HuH-7.5 (cell line): Measurements from ENCODE around the gene EFEMP2.
"Not testable (repeated sequence)": the region's sequence is repeated elsewhere in the genome, so short reads cannot be mapped to it uniquely, and the experiment has no call there.

Experiments used
- DNase-seq: peaks from one replicate; pipeline ENCODE4 v3.0.0; 2011; ENCODE audit warnings: low spot score

The EFEMP2 gene

GRCh38 chr11:65854161-65854592 is 18.4 kb downstream of the EFEMP2 start:
- no peak for DNase-seq

DNA sequence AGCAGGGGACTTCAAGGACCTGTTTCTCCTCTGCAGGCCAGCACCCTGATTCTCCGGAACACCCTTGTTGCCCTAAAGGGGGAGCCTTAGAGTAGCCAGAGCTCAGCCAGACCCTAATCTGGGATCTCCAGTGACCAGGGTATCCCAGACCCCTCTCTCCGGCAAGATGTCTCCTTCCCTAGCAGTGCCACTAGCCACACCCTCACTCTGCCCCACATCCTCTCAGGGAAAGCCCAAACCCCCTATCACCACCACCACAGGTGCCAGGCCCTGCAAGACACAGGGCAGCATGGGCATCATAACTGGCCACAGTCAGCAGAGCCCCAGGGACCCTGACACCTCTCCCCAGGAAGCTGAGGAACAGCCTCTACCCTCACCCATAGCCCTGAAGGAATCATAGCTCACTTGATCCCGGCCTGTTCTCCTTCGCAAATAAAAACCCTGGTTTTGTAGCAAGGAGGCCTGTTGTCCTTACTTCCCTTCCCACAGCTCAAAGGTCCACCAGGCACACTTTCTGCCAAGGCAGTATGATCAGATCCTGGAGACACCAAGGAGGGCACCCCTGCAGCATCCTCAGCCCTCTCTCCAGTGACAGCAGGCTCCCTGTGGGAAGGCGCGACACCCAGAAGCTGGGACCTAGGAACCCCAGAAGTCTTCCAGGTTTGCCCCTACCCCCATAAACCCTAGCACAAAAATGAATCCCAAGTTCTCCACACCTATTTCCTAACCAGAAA is 19.2 kb downstream of the EFEMP2 start:
- no peak for DNase-seq

DNA sequence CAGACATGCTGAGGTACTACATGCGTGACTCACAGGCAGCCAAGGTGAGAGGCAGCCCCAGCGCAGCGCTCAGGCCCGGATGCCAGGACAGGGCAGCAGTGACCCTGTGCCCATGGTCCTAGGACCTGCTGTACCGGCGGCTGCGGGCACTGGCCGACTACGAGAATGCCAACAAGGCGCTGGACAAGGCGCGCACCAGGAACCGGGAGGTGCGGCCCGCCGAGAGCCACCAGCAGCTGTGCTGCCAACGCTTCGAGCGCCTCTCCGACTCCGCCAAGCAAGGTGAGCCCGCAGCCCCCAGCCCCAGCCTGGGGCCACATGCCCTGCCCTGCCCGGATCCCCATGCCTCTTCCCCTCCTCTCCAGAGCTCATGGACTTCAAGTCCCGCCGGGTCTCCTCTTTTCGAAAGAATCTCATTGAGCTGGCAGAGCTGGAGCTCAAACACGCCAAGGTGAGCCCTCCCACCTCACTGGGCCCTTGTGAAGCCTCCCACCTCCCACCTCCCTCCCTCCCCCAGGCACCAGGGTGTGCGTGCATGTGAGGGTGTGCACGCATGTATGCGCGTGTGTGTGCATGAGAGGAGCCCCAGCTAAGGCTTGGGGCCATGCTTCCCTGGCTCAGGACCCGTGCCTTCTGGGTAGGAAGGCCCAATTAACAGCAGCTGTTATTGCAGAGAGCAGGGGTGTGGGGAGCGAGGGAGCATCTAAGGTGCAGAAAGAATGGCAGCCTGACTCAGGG is 19.9 kb downstream of the EFEMP2 start:
- no peak for DNase-seq

- DNase-seq: no peak
Measured at GRCh38 chr11:65851811-65852507, 20.6 kb downstream of the EFEMP2 start.

- no peak for DNase-seq
Measured at GRCh38 chr11:65851083-65851579, 21.5 kb downstream of the EFEMP2 start.

GRCh38 chr11:65850217-65851082 is 22.1 kb downstream of the EFEMP2 start:
- DNase-seq: no peak

- DNase-seq: no peak
Measured at GRCh38 chr11:65849771-65850216, 22.8 kb downstream of the EFEMP2 start.

DNA sequence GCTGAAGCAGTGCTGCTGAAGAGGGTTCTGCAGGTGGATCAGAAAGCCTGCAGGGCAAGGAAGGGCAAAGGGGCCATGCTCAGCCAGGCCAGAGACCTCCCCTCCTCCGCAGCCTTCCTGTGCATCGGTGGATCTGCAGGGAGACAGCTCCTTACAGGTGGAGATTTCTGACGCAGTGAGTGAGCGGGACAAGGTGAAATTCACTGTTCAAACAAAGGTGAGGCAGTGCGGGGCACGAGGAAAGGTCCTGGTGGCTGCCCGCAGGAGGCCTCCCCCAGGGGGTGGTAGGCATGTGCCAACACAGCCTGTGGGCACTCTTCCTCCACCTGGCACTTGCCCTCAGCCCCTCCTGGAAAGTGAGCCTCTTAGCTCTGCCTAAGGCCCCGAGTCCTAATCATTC is 23.2 kb downstream of the EFEMP2 start:
- DNase-seq: no peak

GRCh38 chr11:65848693-65849092 is 23.9 kb downstream of the EFEMP2 start:
- DNase-seq: not testable (repeated sequence)

DNA sequence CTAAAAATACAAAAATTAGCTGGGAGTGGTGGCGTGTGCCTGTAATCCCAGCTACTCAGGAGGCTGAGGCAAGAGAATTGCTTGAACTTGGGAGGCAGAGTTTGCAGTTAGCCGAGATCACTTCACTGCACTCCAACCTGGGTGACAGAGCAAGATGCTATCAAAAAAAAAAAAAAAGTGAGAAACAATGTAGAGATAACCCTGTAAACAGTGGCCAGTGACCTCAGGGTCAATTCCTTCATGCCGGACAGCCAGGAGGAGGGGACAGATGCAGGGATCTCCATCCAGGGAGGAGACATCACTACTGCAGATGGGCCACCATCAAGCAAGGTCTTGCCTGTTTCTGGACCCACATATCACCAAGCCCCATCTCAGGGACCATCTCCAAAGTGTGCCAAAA is 24.9 kb downstream of the EFEMP2 start:
- no peak for DNase-seq

DNA sequence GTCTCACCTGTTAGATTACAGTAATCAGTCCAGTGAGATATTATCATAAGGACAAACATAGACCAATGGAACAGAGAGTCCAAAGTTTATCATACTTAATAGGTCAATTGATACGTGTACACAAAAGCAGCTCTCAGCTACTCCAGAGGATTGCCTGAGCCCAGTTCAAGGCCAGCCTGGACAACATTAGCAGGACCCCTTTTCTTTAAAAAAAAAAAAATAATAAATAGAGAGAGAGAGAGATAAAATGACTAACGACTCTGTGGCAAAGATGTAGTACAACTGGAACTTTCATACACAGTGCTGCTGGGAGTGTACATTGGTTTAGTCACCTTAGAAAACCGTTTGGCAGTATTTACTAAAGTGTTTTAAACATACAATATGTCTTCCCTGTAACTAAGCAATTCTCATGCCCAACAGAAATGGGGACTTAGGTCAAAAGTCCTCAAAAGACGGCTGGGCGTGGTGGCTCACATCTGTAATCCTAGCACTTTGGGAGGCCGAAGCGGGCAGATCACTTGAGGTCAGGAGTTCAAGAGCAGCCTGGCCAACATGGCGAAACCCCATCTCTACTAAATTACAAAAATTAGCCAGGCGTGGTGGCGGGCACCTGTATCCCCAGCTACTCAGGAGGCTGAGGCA is 28.2 kb downstream of the EFEMP2 start:
- DNase-seq: no peak

DNA sequence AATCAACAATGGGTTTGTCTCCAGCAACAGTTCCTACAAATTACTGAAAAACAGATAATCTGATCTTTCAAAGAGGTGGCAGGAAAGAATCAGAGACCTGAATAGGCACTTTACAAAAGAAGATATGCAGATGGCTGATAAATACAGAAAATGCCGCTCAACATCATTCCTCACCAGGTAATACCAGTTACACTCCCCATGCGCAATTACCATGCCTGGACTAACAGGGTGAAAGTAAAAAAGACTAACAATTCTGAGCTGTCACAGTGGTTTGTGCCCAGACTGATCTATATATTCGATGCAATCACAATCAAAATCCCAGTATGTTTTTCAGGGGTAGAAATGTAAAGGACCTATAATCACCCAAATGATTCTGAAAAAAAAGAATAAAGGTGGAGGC is 28.8 kb downstream of the EFEMP2 start:
- no peak for DNase-seq

DNA sequence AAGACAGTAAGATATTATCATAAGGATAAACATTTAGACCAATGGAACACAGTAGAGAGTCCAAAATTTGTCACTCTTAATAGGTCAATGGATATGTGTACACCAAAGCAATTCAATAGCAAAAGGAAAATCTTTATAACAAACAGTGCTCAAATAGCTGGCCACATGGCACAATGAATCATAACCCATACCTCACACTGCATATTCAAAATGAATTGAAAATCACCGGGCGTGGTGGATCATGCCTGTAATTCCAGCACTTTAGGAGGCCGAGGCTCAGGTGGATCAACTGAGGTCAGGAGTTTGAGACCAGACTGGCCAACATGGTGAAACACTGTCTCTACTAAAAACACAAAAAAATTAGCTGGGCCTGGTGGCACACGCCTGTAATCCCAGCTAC is 30.5 kb downstream of the EFEMP2 start:
- DNase-seq: no peak

GRCh38 chr11:65834202-65834601 is 38.4 kb downstream of the EFEMP2 start:
- DNase-seq: no peak

DNA sequence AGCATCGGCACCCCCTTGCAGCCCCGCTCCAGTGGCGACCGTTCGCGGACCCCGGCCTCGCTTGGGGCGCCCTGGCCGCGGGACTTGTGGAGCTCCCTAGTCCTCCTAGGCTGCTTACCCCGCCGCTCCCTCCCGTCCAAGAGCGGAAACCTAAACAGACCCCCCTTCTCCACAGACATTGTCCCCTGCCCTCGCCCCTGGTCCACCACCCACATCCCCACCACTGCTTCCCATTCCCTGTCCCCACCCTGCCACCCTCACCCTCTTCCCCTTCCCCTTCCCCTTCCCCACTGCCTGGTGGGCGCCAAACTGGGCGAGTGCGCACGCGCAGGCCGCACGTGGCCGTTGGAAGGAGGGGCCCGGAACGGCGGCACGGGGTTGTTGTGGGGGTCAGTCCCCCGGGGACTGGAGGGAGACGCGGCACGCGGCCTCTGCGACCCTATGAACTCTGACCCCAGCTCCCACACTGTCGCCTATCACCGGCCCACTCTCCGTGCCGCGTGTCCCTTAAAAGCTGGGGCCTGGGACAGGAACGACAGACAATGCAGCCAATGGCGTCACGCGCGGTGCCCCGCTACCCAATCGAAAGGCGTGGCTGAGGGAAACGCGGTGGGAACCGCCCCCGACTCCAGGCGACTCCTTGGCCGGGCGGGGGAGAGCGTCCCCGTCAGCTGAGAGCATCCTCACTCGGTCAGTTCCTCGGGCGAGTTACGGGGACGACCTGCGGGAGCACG is 39.1 kb downstream of the EFEMP2 start, which contains the start of gene SNX32:
Gene SNX32 (plus strand): TSS at position 667 of the 734 bp plus-strand sequence. CDS start 103 bp downstream, outside the sequence.
- DNase-seq: peak; percentile 87

DNA sequence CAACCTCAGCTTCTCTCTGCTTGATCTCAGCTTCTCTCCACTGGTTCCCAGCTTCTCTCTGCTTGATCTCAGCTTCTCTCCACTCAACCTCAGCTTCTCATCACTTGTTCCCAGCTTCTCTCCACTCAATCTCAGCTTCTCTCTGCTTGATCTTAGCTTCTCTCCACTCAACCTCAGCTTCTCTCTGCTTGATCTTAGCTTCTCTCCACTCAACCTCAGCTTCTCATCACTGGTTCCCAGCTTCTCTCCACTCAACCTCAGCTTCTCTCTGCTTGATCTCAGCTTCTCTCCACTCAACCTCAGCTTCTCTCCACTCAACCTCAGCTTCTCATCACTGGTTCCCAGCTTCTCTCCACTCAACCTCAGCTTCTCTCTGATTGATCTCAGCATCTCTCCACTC is 40.4 kb downstream of the EFEMP2 start:
- not testable (repeated sequence) for DNase-seq

DNA sequence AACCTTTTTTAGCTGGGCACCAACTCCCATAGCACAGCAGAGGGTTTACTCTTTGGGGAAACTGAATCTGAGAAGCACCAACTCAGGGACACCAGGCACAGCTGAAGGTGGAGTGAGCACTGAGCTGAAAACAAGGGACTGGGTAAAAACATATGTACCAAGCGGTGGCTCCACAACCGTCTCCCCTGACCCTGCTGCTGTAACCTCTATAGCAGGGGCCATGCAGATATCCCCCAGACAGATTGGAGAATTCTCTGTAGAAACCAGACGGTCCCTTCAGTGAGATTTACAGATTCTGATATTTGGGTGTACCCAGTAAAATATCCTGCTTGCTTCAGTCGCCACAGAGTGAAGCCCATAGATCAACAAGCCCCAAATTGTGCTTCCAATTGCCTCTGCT is 43.1 kb downstream of the EFEMP2 start:
- no peak for DNase-seq

DNA sequence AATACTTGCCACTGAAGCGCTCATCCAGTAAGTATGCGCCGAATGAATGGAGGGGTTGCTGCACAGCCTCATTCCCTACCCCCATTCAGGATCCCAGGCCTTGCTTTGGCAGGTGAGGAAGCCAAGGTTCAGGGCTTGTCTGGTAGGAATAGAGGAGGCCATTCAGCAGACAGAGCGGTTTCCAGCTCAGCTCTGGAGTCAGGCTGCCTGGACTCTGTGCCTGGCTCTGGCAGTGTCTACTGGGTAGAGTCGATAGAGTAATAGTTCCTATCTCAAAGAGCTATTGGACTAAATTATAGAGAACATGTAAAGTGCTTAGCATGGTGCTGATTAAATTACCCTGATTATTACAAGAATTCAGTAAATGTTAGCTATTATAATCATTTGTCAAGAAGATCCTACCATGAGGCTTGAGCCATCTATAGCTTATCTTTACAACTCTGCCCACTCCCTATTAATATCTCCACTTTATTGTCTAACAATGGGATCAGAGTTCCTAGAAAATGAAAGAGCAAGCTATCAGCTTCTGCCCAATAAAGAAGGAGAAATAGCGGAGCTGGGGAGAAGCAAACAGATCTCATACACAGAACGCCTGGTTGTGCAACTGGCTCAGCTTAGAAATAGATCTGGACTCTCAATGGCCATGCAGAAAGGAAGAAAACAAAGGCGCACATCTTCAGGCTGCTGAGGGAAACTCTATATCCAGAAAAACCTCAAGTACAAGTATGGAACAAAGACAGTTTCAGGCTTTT is 45.4 kb downstream of the EFEMP2 start:
- no peak for DNase-seq

- DNase-seq: no peak
Measured at GRCh38 chr11:65822776-65823528, 49.6 kb downstream of the EFEMP2 start.
